HL-60 (cell line): Measurements from ENCODE around the gene MAPK12.

Source experiments
- DNase-seq, 2 experiments: peaks; one replicate each; pipeline ENCODE4 v3.0.0-alpha.2; 2010 to 2020; ENCODE audit warnings: low read depth in 1 of 2, low spot score in 1 of 2
- H3K27ac ChIP-seq: fragments of 250-450 bp; sonication (Bioruptor Pico); replicated peaks from 2 replicates; pipeline ENCODE4 v1.5.1; 2020; ENCODE audit warnings: mild to moderate bottlenecking, moderate library complexity
- H3K27me3 ChIP-seq: fragments of 250-450 bp; sonication (Bioruptor Pico); 2 replicates; pipeline ENCODE4 v1.5.1; 2021; ENCODE audit warnings: mild to moderate bottlenecking, moderate library complexity; ENCODE audit not compliant: insufficient read depth, poor library complexity, severe bottlenecking
- H3K4me3 ChIP-seq: replicated peaks from 2 replicates; pipeline ENCODE4 v1.5.1; 2011; ENCODE audit warnings: mild to moderate bottlenecking, control low read depth, low read length; ENCODE audit not compliant: insufficient read depth
- CTCF ChIP-seq: IDR thresholded peaks from one replicate; pipeline ENCODE4 v1.5.1; 2011; ENCODE audit warnings: low read length, control low read depth, inconsistent platforms; ENCODE audit not compliant: insufficient read depth
- GABPA ChIP-seq: IDR thresholded peaks from 2 replicates; pipeline ENCODE4 v1.6.1; 2012; ENCODE audit warnings: low read depth
- POLR2AphosphoS5 ChIP-seq: IDR thresholded peaks from 2 replicates; pipeline ENCODE4 v1.6.1; 2012; ENCODE audit warnings: low read depth
- REST ChIP-seq: IDR thresholded peaks from 2 replicates; pipeline ENCODE4 v1.6.1; 2012; ENCODE audit warnings: low read depth; ENCODE audit not compliant: insufficient replicate concordance
- SPI1 ChIP-seq: IDR thresholded peaks from 2 replicates; pipeline ENCODE4 v1.6.1; 2012; ENCODE audit warnings: low read depth, mild to moderate bottlenecking, borderline replicate concordance

The MAPK12 gene

GRCh38 chr22:50303515-50303847 lies 42.0 kb upstream of the MAPK12 start:
- Histone ChIP-seq H3K27me3 (no peaks in the 10 kb centered on the region), H3K27ac (peak overlapping the region; percentile 62), H3K4me3 (peak overlapping the region; percentile 17)
- TF ChIP-seq POLR2AphosphoS5 (no peak), GABPA (no peak), SPI1 (no peak), CTCF (no peak), REST (no peak)
- DNase-seq = no peak

GRCh38 chr22:50302564-50302963 lies 41.1 kb upstream of the MAPK12 start:
- Histone ChIP-seq H3K27ac (no peak overlapping the region), H3K27me3 (no peaks in the 10 kb centered on the region), H3K4me3 (no peak overlapping the region)
- no peak for TF ChIP-seq SPI1
- TF ChIP-seq CTCF = no peak
- TF ChIP-seq REST = no peak
- TF ChIP-seq POLR2AphosphoS5 = no peak
- no peak for TF ChIP-seq GABPA
- DNase-seq = no peak

- no peak overlapping the region for H3K4me3 ChIP-seq
- TF ChIP-seq GABPA (no peak), SPI1 (no peak), REST (no peak), CTCF (no peak), POLR2AphosphoS5 (no peak)
- H3K27ac ChIP-seq = no peak overlapping the region
- no peak for DNase-seq
- no peaks in the 10 kb centered on the region for H3K27me3 ChIP-seq
Observed at GRCh38 chr22:50302041-50302541, 40.6 kb upstream of the MAPK12 start.
